HepG2 (cell line): ENCODE measurements around the gene MX2. TPM values are rescaled to one million over a fixed set of nuclear protein-coding genes. Genes with fewer than 3 reads are reported as not detected.

Experiments
- IRF2 ChIP-seq: IDR thresholded peaks from 2 replicates; pipeline ENCODE4 v1.6.1; 2018; ENCODE audit warnings: missing genetic modification reagents, missing compliant biosample characterization
- LCORL ChIP-seq, 2 experiments: fragments of 450-650 bp in 1 of 2; sonication (generic) in 1 of 2; formaldehyde crosslinking in 1 of 2; IDR thresholded peaks; 2 replicates each; pipeline versions ENCODE4 v1.5.0 to v1.6.1; 2017 to 2020; ENCODE audit warnings: antibody characterized with exemption in 1 of 2, missing genetic modification reagents in 1 of 2
- ZMAT3 ChIP-seq: sonication (generic); formaldehyde crosslinking; conservative IDR thresholded peaks from 2 replicates; pipeline ENCODE4 v1.7.0; 2021; ENCODE audit warnings: missing genetic modification reagents
- ZNF136 ChIP-seq: sonication (generic); formaldehyde crosslinking; IDR thresholded peaks from 2 replicates; pipeline ENCODE4 v1.8.1; 2022; ENCODE audit warnings: low read depth, mild to moderate bottlenecking, moderate library complexity, missing genetic modification reagents
- ZNF251 ChIP-seq: sonication (generic); formaldehyde crosslinking; IDR thresholded peaks from 2 replicates; pipeline ENCODE4 v1.9.0; 2021; ENCODE audit warnings: mild to moderate bottlenecking, missing genetic modification reagents
- ZNF337 ChIP-seq: sonication (generic); formaldehyde crosslinking; IDR thresholded peaks from 2 replicates; pipeline ENCODE4 v1.5.1; 2020; ENCODE audit warnings: missing genetic modification reagents, low read depth, mild to moderate bottlenecking, borderline replicate concordance
- ZNF546 ChIP-seq: sonication (generic); formaldehyde crosslinking; conservative IDR thresholded peaks from 2 replicates; pipeline ENCODE4 v1.8.1; 2023; ENCODE audit warnings: mild to moderate bottlenecking, missing genetic modification reagents
- ZNF775 ChIP-seq: sonication (generic); formaldehyde crosslinking; IDR thresholded peaks from 2 replicates; pipeline ENCODE4 v1.4.0; 2020; ENCODE audit warnings: missing genetic modification reagents, mild to moderate bottlenecking, moderate library complexity, borderline replicate concordance
- polyA plus RNA-seq, 8 experiments: library from polyadenylated mRNA; depleted of rRNA in 3 of 8; stranded (reverse) in 7 of 8; unstranded in 1 of 8; fragments of >200 nt; fragmentation: Illumina TruSeq in 4 of 8; extraction: Trizol in 4 of 8; gene quantifications; 2 replicates each; pipeline versions ENCODE4 v1.2.1 to v1.2.3, GENCODE V29; 2011 to 2016; ENCODE audit warnings: low read depth in 4 of 8, missing spikeins in 1 of 8, mixed read lengths in 1 of 8; ENCODE audit not compliant: insufficient read depth in 1 of 8
- total RNA-seq, 5 experiments: library from RNA; depleted of rRNA; stranded (reverse); fragments of >200 nt; fragmentation: Illumina TruSeq; extraction: Trizol; gene quantifications; 2 replicates each; pipeline ENCODE4 v1.2.3, GENCODE V29; 2016; ENCODE audit warnings: low read depth in 1 of 5
- TF ChIP-seq, protein P1 (sequence below): sonication (generic); formaldehyde crosslinking; IDR thresholded peaks from 2 replicates; pipeline ENCODE4 v1.9.0; 2021; ENCODE audit warnings: missing genetic modification reagents, mild to moderate bottlenecking, borderline replicate concordance
- TF ChIP-seq, protein P2 (sequence below): sonication (generic); formaldehyde crosslinking; conservative IDR thresholded peaks from 2 replicates; pipeline ENCODE4 v1.8.0; 2022; ENCODE audit warnings: mild to moderate bottlenecking, moderate library complexity, missing genetic modification reagents
- TF ChIP-seq, protein P3 (sequence below): sonication (generic); formaldehyde crosslinking; IDR thresholded peaks from 2 replicates; pipeline ENCODE4 v1.4.0; 2020; ENCODE audit warnings: low read depth, missing genetic modification reagents
- TF ChIP-seq, protein P4 (sequence below): sonication (generic); formaldehyde crosslinking; IDR thresholded peaks from 2 replicates; pipeline ENCODE4 v1.4.0; 2020; ENCODE audit warnings: mild to moderate bottlenecking, missing genetic modification reagents
- TF ChIP-seq, protein P5 (sequence below): sonication (generic); formaldehyde crosslinking; IDR thresholded peaks from 2 replicates; pipeline ENCODE4 v1.4.0; 2020; ENCODE audit warnings: missing genetic modification reagents
- TF ChIP-seq, protein P6 (sequence below): sonication (generic); formaldehyde crosslinking; IDR thresholded peaks from 2 replicates; pipeline ENCODE4 v1.5.0; 2020; ENCODE audit warnings: mild to moderate bottlenecking, missing genetic modification reagents
- TF ChIP-seq, protein P7 (sequence below): conservative IDR thresholded peaks from 2 replicates; pipeline ENCODE4 v1.6.1; 2018; ENCODE audit warnings: missing genetic modification reagents

The MX2 gene
- total and polyA plus RNA-seq, 2 of the 13 experiments (the other 11 are each of a cell fraction or from before 2014, with no cell fraction given) = 24.0 to 35.7 TPM

DNA sequence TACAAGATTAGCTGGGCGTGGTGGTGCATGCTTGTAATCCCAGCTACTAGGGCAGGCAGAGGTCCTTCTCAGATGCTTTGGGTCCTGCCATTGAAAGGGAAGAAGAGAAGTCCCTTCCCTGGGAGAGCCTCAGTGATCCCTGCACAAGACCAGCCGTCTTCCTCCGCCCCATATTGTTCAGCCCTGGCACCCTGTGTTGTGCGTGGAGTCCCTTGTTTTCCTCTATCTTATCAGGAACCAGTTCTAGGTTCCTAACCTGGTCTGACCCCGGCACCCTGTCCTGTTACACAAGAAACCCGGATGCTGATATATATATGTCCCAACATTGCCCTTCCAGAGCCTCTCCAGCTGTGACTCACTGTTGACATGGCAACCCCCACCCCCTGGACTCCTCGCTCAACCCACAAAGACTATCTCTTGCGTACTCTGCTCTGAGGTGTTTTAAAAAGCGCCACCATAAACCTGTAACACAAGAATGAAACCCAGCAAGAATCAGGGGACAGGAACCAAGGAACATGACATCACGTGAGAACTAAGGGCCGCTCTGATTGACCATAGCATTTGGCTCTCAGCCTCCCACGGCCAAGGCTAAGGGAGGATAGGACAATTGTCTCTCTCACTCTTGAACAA is 4.8 kb downstream of the MX2 start (continued):
- TF ChIP-seq ZNF337 (CRISPR knock-in tag) (no peak), ZNF136 (CRISPR knock-in tag) (no peak), LCORL (IDR thresholded peaks at IDR 0.05) (no peak), LCORL (CRISPR knock-in tag; IDR thresholded peaks at IDR 0.05) (peak; percentile 83), ZMAT3 (CRISPR knock-in tag) (no peak), IRF2 (peak; percentile 48; the same call in 1 of the 2 replicates), ZNF775 (no peak), ZNF251 (CRISPR knock-in tag) (no peak), ZNF546 (CRISPR knock-in tag) (no peak)
- TF ChIP-seq, protein P1, sequence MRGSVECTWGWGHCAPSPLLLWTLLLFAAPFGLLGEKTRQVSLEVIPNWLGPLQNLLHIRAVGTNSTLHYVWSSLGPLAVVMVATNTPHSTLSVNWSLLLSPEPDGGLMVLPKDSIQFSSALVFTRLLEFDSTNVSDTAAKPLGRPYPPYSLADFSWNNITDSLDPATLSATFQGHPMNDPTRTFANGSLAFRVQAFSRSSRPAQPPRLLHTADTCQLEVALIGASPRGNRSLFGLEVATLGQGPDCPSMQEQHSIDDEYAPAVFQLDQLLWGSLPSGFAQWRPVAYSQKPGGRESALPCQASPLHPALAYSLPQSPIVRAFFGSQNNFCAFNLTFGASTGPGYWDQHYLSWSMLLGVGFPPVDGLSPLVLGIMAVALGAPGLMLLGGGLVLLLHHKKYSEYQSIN (CRISPR knock-in tag) = no peak
- TF ChIP-seq, protein P2, sequence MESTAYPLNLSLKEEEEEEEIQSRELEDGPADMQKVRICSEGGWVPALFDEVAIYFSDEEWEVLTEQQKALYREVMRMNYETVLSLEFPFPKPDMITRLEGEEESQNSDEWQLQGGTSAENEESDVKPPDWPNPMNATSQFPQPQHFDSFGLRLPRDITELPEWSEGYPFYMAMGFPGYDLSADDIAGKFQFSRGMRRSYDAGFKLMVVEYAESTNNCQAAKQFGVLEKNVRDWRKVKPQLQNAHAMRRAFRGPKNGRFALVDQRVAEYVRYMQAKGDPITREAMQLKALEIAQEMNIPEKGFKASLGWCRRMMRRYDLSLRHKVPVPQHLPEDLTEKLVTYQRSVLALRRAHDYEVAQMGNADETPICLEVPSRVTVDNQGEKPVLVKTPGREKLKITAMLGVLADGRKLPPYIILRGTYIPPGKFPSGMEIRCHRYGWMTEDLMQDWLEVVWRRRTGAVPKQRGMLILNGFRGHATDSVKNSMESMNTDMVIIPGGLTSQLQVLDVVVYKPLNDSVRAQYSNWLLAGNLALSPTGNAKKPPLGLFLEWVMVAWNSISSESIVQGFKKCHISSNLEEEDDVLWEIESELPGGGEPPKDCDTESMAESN (CRISPR knock-in tag) = 0 out of 2 replicates have a peak, but pooled peaks have one; percentile 36
- TF ChIP-seq, protein P3, sequence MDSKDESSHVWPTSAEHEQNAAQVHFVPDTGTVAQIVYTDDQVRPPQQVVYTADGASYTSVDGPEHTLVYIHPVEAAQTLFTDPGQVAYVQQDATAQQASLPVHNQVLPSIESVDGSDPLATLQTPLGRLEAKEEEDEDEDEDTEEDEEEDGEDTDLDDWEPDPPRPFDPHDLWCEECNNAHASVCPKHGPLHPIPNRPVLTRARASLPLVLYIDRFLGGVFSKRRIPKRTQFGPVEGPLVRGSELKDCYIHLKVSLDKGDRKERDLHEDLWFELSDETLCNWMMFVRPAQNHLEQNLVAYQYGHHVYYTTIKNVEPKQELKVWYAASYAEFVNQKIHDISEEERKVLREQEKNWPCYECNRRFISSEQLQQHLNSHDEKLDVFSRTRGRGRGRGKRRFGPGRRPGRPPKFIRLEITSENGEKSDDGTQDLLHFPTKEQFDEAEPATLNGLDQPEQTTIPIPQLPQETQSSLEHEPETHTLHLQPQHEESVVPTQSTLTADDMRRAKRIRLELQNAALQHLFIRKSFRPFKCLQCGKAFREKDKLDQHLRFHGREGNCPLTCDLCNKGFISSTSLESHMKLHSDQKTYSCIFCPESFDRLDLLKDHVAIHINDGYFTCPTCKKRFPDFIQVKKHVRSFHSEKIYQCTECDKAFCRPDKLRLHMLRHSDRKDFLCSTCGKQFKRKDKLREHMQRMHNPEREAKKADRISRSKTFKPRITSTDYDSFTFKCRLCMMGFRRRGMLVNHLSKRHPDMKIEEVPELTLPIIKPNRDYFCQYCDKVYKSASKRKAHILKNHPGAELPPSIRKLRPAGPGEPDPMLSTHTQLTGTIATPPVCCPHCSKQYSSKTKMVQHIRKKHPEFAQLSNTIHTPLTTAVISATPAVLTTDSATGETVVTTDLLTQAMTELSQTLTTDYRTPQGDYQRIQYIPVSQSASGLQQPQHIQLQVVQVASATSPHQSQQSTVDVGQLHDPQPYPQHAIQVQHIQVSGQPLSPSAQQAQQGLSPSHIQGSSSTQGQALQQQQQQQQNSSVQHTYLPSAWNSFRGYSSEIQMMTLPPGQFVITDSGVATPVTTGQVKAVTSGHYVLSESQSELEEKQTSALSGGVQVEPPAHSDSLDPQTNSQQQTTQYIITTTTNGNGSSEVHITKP (CRISPR knock-in tag) = no peak
- TF ChIP-seq, protein P4, sequence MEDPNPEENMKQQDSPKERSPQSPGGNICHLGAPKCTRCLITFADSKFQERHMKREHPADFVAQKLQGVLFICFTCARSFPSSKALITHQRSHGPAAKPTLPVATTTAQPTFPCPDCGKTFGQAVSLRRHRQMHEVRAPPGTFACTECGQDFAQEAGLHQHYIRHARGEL (CRISPR knock-in tag) = no peak
- TF ChIP-seq, protein P5, sequence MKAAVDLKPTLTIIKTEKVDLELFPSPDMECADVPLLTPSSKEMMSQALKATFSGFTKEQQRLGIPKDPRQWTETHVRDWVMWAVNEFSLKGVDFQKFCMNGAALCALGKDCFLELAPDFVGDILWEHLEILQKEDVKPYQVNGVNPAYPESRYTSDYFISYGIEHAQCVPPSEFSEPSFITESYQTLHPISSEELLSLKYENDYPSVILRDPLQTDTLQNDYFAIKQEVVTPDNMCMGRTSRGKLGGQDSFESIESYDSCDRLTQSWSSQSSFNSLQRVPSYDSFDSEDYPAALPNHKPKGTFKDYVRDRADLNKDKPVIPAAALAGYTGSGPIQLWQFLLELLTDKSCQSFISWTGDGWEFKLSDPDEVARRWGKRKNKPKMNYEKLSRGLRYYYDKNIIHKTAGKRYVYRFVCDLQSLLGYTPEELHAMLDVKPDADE (CRISPR knock-in tag) = no peak
- TF ChIP-seq, protein P6, sequence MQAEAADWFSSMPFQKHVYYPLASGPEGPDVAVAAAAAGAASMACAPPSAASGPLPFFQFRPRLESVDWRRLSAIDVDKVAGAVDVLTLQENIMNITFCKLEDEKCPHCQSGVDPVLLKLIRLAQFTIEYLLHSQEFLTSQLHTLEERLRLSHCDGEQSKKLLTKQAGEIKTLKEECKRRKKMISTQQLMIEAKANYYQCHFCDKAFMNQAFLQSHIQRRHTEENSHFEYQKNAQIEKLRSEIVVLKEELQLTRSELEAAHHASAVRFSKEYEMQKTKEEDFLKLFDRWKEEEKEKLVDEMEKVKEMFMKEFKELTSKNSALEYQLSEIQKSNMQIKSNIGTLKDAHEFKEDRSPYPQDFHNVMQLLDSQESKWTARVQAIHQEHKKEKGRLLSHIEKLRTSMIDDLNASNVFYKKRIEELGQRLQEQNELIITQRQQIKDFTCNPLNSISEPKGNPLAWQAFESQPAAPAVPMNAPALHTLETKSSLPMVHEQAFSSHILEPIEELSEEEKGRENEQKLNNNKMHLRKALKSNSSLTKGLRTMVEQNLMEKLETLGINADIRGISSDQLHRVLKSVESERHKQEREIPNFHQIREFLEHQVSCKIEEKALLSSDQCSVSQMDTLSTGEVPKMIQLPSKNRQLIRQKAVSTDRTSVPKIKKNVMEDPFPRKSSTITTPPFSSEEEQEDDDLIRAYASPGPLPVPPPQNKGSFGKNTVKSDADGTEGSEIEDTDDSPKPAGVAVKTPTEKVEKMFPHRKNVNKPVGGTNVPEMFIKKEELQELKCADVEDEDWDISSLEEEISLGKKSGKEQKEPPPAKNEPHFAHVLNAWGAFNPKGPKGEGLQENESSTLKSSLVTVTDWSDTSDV = no peak
- TF ChIP-seq, protein P7, sequence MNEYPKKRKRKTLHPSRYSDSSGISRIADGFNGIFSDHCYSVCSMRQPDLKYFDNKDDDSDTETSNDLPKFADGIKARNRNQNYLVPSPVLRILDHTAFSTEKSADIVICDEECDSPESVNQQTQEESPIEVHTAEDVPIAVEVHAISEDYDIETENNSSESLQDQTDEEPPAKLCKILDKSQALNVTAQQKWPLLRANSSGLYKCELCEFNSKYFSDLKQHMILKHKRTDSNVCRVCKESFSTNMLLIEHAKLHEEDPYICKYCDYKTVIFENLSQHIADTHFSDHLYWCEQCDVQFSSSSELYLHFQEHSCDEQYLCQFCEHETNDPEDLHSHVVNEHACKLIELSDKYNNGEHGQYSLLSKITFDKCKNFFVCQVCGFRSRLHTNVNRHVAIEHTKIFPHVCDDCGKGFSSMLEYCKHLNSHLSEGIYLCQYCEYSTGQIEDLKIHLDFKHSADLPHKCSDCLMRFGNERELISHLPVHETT = no peak
